Measurements from ENCODE around the gene BCL2L2. TPM values are rescaled to one million over a fixed set of nuclear protein-coding genes. Genes with fewer than 3 reads are reported as not detected.

Gene BCL2L2
- total and polyA plus RNA-seq, 12 donors: 16.8 to 44.9 (median 36.4) TPM

GRCh38 chr14:23339506-23340268 lies 33.1 kb downstream of the BCL2L2 start:
- Histone ChIP-seq H3K27me3 (no peaks in the 10 kb centered on the region), H3K36me3 (no peaks in the 10 kb centered on the region), H3K4me3 (no peak overlapping the region), H3K9me3 (peaks cover 0 to 12% (median 0%) of the 10 kb centered on the region in 11 donors), H3K4me1 (no peaks in the 10 kb centered on the region), H3K27ac (no peak overlapping the region)
- ATAC-seq (no peak), DNase-seq (no peak)
- intact Hi-C loops (cut with DNase I): loop anchor here in 2 of 10 donors (5.0 to 10.0 kb wide), 2 partner anchors 33 to 75 kb away; partner anchors contain the start of gene IL25 (in 1 of the 2)
- TF ChIP-seq, protein P1, sequence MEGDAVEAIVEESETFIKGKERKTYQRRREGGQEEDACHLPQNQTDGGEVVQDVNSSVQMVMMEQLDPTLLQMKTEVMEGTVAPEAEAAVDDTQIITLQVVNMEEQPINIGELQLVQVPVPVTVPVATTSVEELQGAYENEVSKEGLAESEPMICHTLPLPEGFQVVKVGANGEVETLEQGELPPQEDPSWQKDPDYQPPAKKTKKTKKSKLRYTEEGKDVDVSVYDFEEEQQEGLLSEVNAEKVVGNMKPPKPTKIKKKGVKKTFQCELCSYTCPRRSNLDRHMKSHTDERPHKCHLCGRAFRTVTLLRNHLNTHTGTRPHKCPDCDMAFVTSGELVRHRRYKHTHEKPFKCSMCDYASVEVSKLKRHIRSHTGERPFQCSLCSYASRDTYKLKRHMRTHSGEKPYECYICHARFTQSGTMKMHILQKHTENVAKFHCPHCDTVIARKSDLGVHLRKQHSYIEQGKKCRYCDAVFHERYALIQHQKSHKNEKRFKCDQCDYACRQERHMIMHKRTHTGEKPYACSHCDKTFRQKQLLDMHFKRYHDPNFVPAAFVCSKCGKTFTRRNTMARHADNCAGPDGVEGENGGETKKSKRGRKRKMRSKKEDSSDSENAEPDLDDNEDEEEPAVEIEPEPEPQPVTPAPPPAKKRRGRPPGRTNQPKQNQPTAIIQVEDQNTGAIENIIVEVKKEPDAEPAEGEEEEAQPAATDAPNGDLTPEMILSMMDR (IDR thresholded peaks at IDR 0.05): no peak
- WGBS, 2 donors: 82 to 83% methylated on average over 1 of the region's 1 CpG

DNA sequence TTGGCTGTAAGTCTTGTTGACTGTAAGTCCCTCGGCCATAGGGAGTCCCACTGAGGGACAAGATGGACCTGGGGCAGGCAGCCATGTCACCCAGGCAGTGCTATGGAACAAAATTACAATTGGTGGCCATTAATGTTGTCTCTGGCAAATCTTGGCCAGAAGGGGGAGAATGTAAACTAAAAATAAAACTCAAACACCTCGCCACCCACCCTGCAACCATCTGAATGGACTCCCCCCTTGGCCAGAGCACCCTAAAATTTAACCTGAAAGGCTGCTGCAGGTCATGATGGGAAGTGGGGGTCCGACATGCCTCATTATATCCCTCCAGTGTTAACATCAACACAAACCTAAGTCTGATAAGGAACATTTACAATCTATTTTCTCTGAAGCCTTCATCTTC lies 37.8 kb downstream of the BCL2L2 start:
- no peak for DNase-seq
- Histone ChIP-seq H3K36me3 (no peaks in the 10 kb centered on the region), H3K27me3 (no peaks in the 10 kb centered on the region), H3K4me1 (no peaks in the 10 kb centered on the region), H3K27ac (no peak overlapping the region), H3K9me3 (peaks cover 0 to 10% (median 0%) of the 10 kb centered on the region in 11 donors), H3K4me3 (no peak overlapping the region)
- ATAC-seq: no peak
- WGBS, 2 donors: 63 to 69% methylated on average over 3 of the region's 3 CpGs
- intact Hi-C loops (cut with DNase I): no loop called here
- TF ChIP-seq, protein P1 (IDR thresholded peaks at IDR 0.05): no peak

GRCh38 chr14:23345987-23346692 lies 39.5 kb downstream of the BCL2L2 start:
- 54 to 55% methylated on average over 13 of the region's 13 CpGs for WGBS, 2 donors
- ATAC-seq (peak in 6 of 8 donors; percentile 22 to 47 (median 41)), DNase-seq (no peak)
- no peak overlapping the region for H3K4me3 ChIP-seq
- TF ChIP-seq, protein P1 (IDR thresholded peaks at IDR 0.05): no peak
- no peaks in the 10 kb centered on the region for H3K4me1 ChIP-seq
- no peaks in the 10 kb centered on the region for H3K9me3 ChIP-seq
- intact Hi-C loops (cut with DNase I): no loop called here
- H3K27ac ChIP-seq: no peak overlapping the region
- no peaks in the 10 kb centered on the region for H3K36me3 ChIP-seq
- H3K27me3 ChIP-seq: peaks cover 0 to 8% (median 0%) of the 10 kb centered on the region in 7 donors

DNA sequence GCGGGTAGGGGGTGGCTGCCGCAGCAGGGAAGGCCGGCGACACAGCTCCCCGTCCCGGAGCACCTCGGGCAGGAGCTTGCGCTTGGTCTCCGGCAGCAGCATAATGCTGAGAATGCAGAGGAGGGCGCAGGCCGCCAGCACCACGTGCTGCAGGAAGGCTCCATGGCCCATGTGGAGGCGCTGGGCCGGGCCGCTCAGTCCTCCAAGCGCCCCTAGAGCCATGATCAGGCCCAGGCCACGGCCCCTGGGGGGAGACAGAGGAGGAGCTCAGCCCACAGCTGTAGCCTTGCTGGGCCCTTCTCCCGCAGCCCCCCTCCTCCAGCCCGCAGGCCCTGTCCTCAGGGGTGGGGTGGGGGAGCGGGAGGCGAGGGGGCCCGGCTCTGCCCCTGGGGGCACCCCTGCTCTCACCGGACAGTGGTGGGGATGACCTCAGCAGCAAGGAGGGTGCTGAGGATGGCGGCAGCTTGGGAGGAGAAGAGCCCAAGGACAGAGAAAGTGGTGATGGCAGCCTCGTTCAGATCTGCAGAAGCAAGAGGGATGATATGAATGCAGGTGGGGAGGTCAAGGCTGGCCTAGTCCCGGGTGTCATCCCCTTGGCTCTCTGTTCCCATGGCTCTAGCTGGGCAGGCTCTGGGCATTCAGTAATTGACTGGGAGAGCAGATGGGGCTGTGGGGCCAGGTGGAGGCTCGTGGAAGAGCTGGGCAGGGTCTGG lies 40.2 kb downstream of the BCL2L2 start:
- Histone ChIP-seq H3K4me3 (no peak overlapping the region), H3K27me3 (peaks cover 0 to 15% (median 0%) of the 10 kb centered on the region in 7 donors), H3K27ac (no peak overlapping the region), H3K36me3 (no peaks in the 10 kb centered on the region), H3K9me3 (no peaks in the 10 kb centered on the region), H3K4me1 (peaks cover 0 to 4% (median 3%) of the 10 kb centered on the region in 9 donors)
- DNase-seq (no peak), ATAC-seq (peak in 7 of 8 donors; percentile 10 to 36 (median 31))
- 75 to 82% methylated on average over 26 to 27 of the region's 27 CpGs for WGBS, 2 donors
- intact Hi-C loops (cut with DNase I): no loop called here
- TF ChIP-seq, protein P1 (IDR thresholded peaks at IDR 0.05): no peak
